ENCODE data around the gene ZNF511.

Gene ZNF511

DNA sequence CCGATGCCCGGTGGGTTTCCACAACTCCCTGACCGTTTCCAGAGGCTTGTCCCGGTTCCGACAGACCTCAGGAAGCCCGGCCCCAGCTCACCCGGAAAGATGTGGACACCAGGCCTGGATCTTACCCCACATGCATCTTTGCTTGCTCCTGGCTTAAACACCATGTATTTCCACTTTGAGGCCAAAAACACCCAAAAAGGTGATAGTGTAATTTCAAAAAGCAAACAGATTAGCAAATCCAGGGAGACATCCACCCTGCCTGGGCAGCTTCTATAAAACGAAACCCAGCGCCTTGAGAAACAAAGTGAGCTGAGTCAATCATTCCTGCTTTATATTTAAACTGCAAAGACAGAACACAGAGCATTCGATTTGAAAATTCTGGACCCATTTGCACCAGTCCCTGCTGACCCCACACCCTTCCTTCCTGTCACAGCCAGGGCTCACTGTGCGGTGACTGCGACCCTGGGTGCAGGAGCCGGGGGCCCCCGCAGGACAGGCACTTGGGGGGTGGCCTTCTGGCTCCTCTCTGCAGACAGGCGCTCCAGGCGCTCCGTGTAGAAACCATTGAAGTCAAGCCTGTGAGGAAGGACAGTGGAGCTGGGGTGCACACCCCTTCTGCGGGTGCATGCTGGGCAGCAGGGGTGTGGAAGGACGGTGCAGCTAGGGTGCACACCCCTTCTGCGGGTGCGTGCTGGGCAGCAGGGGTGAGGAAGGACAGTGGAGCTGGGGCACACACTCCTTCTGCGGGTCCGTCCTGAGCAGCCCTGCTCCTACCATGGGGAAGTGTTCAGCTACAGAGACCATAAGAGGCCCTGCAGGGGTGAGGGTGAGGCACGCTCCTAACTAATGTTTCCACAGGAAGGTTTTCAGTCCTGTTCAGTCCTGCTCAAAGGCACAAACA is 29.1 kb upstream of the ZNF511 start:
- H3K27ac ChIP-seq: no peak overlapping the region
- TF ChIP-seq, protein P1, sequence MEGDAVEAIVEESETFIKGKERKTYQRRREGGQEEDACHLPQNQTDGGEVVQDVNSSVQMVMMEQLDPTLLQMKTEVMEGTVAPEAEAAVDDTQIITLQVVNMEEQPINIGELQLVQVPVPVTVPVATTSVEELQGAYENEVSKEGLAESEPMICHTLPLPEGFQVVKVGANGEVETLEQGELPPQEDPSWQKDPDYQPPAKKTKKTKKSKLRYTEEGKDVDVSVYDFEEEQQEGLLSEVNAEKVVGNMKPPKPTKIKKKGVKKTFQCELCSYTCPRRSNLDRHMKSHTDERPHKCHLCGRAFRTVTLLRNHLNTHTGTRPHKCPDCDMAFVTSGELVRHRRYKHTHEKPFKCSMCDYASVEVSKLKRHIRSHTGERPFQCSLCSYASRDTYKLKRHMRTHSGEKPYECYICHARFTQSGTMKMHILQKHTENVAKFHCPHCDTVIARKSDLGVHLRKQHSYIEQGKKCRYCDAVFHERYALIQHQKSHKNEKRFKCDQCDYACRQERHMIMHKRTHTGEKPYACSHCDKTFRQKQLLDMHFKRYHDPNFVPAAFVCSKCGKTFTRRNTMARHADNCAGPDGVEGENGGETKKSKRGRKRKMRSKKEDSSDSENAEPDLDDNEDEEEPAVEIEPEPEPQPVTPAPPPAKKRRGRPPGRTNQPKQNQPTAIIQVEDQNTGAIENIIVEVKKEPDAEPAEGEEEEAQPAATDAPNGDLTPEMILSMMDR (IDR thresholded peaks at IDR 0.05): no peak
- TF ChIP-seq ZFX (IDR thresholded peaks at IDR 0.05; ENCODE audit: borderline replicate concordance): no peak

DNA sequence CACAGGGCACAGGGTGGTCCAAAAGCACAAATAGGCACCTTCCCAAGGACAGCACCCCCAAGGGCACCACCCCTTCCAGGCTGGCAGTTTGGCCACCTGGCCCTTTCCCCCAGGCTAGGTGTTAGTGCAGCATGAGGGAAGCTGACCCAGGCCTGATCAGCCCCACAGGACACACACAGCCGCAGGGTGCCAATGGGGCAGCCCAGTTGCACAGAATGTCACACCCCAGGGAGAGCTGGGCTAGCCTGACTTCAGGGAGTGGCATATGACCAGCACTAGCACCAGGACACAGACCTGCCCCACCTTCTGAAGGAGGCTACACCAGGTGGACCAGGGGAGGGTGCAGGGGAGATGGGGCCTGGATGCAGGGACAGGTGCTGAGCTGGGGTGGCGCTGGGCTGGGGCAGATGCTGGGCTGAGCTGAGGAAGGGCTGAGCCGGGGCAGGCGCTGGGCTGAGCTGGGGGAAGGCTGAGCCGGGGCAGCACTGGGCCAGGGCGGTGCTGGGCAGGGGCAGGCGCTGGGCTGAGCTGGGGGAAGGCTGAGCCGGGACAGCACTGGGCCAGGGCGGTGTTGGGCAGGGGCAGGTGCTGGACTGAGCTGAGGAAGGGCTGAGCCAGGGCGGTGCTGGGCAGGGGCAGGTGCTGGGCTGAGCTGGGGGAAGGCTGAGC is 28.2 kb upstream of the ZNF511 start:
- TF ChIP-seq, protein P1 (IDR thresholded peaks at IDR 0.05): no peak
- TF ChIP-seq ZFX (IDR thresholded peaks at IDR 0.05; ENCODE audit: borderline replicate concordance): no peak
- no peak overlapping the region for H3K27ac ChIP-seq

DNA sequence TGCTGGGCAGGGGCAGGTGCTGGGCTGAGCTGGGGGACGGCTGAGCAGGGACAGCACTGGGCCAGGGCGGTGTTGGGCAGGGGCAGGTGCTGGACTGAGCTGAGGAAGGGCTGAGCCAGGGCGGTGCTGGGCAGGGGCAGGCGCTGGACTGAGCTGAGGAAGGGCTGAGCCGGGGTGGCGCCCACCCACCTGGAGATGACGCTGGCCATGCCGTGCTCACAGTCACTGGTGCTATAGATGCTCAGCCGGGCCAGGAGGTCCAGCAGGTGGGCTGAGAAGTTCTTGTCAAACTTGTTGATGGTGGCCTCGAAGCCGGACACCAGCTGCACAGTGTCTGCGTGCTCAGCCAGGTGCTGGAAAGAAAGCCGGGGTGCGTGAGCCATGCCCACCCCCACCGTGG is 27.6 kb upstream of the ZNF511 start:
- H3K27ac ChIP-seq: no peak overlapping the region
- TF ChIP-seq ZFX (IDR thresholded peaks at IDR 0.05; ENCODE audit: borderline replicate concordance): no peak
- TF ChIP-seq, protein P1 (IDR thresholded peaks at IDR 0.05): no peak

DNA sequence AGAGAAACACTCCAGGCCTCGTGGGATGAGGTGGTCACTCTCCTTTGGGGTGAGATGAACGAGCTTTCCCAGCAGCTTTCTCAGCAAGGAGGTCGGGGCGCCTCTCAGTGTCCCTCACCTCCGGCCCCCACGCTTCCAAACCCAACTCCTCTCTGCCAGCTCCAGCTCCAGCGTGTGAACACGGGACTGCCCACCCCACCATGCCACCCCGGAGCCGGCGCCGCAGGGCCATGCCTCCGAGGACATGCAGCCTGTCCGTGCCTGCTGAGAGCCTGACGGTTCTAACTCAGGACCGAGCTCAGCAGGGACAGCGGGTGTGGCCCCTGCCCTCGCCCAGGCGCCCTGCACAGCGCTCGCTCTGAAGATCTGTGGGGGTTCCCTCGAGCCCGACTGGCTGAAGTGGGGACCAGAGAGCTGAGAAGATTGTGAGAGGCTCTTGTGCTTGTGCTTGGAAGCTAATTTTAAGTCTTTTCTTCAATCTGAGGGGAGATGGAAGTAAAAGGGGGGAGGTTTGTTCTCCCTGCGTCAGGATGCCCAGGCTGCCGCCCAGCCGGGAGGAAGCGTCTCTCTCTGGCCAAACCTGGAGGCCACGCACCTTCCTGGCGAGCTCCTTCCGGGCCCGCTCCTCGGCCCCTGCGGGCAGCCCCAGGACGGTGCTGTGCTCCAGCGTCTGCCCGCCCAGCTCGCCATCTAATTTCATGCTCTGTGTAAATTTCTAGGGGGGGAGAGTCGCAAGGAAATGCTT is 26.9 kb upstream of the ZNF511 start:
- H3K27ac ChIP-seq: no peak overlapping the region
- TF ChIP-seq, protein P1 (IDR thresholded peaks at IDR 0.05): no peak
- TF ChIP-seq ZFX (IDR thresholded peaks at IDR 0.05; ENCODE audit: borderline replicate concordance): no peak

DNA sequence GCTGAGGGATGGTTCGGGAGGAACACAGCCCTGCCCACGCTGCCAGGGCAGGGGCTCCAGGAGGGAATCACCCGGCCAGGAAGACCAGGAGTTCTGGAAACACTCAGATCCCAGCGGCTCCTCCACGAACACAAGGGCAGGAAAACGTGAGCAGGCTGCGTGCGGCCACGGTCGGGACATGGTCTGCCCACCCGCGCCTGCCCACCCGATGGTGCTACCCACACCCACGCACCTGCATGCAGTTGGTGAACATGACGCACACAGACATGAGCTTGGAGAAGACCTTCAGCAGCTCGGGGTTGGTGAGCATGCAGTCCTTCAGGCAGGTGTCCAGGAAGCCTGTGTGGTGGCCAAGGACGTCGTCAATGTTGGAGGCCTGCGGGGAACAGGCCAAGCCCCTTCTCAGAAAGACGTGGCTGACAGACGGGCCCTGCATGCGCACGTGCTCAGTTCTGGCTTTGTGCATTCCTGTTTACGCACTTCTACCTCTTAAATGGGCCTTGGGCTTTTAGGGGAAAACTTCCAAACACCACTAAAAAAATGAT is 25.8 kb upstream of the ZNF511 start:
- TF ChIP-seq ZFX (IDR thresholded peaks at IDR 0.05; ENCODE audit: borderline replicate concordance): no peak
- TF ChIP-seq, protein P1 (IDR thresholded peaks at IDR 0.05): no peak
- no peak overlapping the region for H3K27ac ChIP-seq

DNA sequence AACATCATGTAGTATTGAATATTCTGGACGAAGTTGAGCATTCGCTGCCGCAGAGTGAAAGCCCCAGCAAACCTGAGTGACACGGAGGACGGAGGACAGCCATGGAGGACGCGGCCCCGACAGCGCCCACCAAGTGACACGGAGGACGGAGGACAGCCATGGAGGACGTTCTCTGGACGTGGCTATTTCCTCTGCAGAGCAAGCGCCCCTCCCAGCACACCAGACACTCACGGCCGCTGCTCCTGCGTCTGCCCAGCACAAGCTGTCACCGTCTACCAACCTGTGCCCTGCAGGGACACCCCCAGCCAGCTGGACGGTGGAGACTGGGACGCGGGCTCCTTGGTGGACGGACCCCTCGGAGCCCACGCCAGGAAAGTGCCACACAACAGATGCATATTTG is 24.8 kb upstream of the ZNF511 start:
- TF ChIP-seq, protein P1 (IDR thresholded peaks at IDR 0.05): no peak
- no peak for TF ChIP-seq ZFX (IDR thresholded peaks at IDR 0.05; ENCODE audit: borderline replicate concordance)
- no peak overlapping the region for H3K27ac ChIP-seq
